Activated T-cell treated with anti-CD3 and anti-CD28 coated beads for 4 hours (primary cell): ENCODE results near the gene KLHL15.
"Not testable (repeated sequence)": the region's sequence is repeated elsewhere in the genome, so short reads cannot be mapped to it uniquely, and the experiment has no call there.

Experiments
- DNase-seq: peaks from one replicate; pipeline ENCODE4 v3.0.0-alpha.2; 2020

Gene KLHL15

GRCh38 chrX:24014388-24015018, 12.5 kb downstream of the KLHL15 start:
- DNase-seq, result peak; percentile 17

- no peak for DNase-seq
Observed at GRCh38 chrX:24012266-24012665, 14.7 kb downstream of the KLHL15 start.

GRCh38 chrX:24005867-24006266, 21.1 kb downstream of the KLHL15 start:
- DNase-seq, result no peak

- no peak for DNase-seq
Observed at GRCh38 chrX:24005028-24005427, 22.0 kb downstream of the KLHL15 start.

- no peak for DNase-seq
Observed at GRCh38 chrX:24002792-24003191, 24.2 kb downstream of the KLHL15 start.

GRCh38 chrX:24002167-24002566, 24.8 kb downstream of the KLHL15 start:
- DNase-seq, result no peak

- DNase-seq, result no peak
Observed at GRCh38 chrX:23999671-24000070, 27.3 kb downstream of the KLHL15 start.

GRCh38 chrX:23993012-23993633, 33.9 kb downstream of the KLHL15 start:
- no peak for DNase-seq

GRCh38 chrX:23992431-23992830, 34.6 kb downstream of the KLHL15 start:
- no peak for DNase-seq

- no peak for DNase-seq
Observed at GRCh38 chrX:23990455-23990854, 36.5 kb downstream of the KLHL15 start.

- no peak for DNase-seq
Observed at GRCh38 chrX:23989689-23990088, 37.3 kb downstream of the KLHL15 start.

GRCh38 chrX:23982891-23983290, 44.1 kb downstream of the KLHL15 start:
- DNase-seq, result no peak

- DNase-seq, result no peak
Observed at GRCh38 chrX:23981711-23982110, 45.3 kb downstream of the KLHL15 start.

GRCh38 chrX:23981222-23981621, 45.8 kb downstream of the KLHL15 start:
- DNase-seq, result no peak

GRCh38 chrX:23980011-23980441, 47.0 kb downstream of the KLHL15 start:
- no peak for DNase-seq

GRCh38 chrX:23978491-23978890, 48.5 kb downstream of the KLHL15 start:
- no peak for DNase-seq

- DNase-seq, result not testable (repeated sequence)
Observed at GRCh38 chrX:23965630-23966029, 61.4 kb downstream of the KLHL15 start.

GRCh38 chrX:23964191-23964590, 62.8 kb downstream of the KLHL15 start:
- DNase-seq, result no peak

GRCh38 chrX:23959781-23960180, 67.2 kb downstream of the KLHL15 start:
- no peak for DNase-seq

- DNase-seq, result no peak
Observed at GRCh38 chrX:23954396-23954795, 72.6 kb downstream of the KLHL15 start.

- no peak for DNase-seq
Observed at GRCh38 chrX:23953908-23954269, 73.1 kb downstream of the KLHL15 start.

- DNase-seq, result peak; percentile 2
Observed at GRCh38 chrX:23952984-23953907, 73.7 kb downstream of the KLHL15 start.

- DNase-seq, result no peak
Observed at GRCh38 chrX:23952391-23952790, 74.6 kb downstream of the KLHL15 start.

- no peak for DNase-seq
Observed at GRCh38 chrX:23945206-23945605, 81.8 kb downstream of the KLHL15 start.
